UCSD-AML1 (cell line): Measurements from ENCODE around the gene ZMIZ1.

Experiments
- DNase-seq: peaks from one replicate; lab custom pipeline; 2025; ENCODE audit not compliant: unreplicated experiment; lab: John Stamatoyannopoulos, UW

ZMIZ1 gene

GRCh38 chr10:79051766-79052165 lies 17.0 kb upstream of the ZMIZ1 start:
- no peak for DNase-seq

GRCh38 chr10:79052291-79053080 lies 16.3 kb upstream of the ZMIZ1 start:
- peak; percentile 65 for DNase-seq

- no peak for DNase-seq
Observed at GRCh38 chr10:79053081-79053434, 15.7 kb upstream of the ZMIZ1 start.

- no peak for DNase-seq
Observed at GRCh38 chr10:79053481-79054202, 15.1 kb upstream of the ZMIZ1 start.

- no peak for DNase-seq
Observed at GRCh38 chr10:79054203-79055099, 14.3 kb upstream of the ZMIZ1 start.

GRCh38 chr10:79055100-79055782 lies 13.5 kb upstream of the ZMIZ1 start:
- DNase-seq, result no peak

- no peak for DNase-seq
Observed at GRCh38 chr10:79055892-79056291, 12.9 kb upstream of the ZMIZ1 start.

GRCh38 chr10:79056361-79056735 lies 12.4 kb upstream of the ZMIZ1 start:
- DNase-seq, result no peak

GRCh38 chr10:79056736-79057391 lies 11.9 kb upstream of the ZMIZ1 start:
- no peak for DNase-seq

GRCh38 chr10:79057481-79058275 lies 11.1 kb upstream of the ZMIZ1 start:
- no peak for DNase-seq

GRCh38 chr10:79058899-79059841 lies 9.6 kb upstream of the ZMIZ1 start:
- no peak for DNase-seq

GRCh38 chr10:79059859-79060379 lies 8.8 kb upstream of the ZMIZ1 start:
- DNase-seq, result no peak

- DNase-seq, result no peak
Observed at GRCh38 chr10:79060641-79061255, 8.0 kb upstream of the ZMIZ1 start.

- DNase-seq, result no peak
Observed at GRCh38 chr10:79061441-79062315, 7.1 kb upstream of the ZMIZ1 start.

- DNase-seq, result peak; percentile 71
Observed at GRCh38 chr10:79063071-79063491, 5.7 kb upstream of the ZMIZ1 start.

GRCh38 chr10:79063661-79064492 lies 4.9 kb upstream of the ZMIZ1 start:
- DNase-seq, result no peak
